ENCODE measurements around the gene PLSCR1.

PLSCR1 gene

DNA sequence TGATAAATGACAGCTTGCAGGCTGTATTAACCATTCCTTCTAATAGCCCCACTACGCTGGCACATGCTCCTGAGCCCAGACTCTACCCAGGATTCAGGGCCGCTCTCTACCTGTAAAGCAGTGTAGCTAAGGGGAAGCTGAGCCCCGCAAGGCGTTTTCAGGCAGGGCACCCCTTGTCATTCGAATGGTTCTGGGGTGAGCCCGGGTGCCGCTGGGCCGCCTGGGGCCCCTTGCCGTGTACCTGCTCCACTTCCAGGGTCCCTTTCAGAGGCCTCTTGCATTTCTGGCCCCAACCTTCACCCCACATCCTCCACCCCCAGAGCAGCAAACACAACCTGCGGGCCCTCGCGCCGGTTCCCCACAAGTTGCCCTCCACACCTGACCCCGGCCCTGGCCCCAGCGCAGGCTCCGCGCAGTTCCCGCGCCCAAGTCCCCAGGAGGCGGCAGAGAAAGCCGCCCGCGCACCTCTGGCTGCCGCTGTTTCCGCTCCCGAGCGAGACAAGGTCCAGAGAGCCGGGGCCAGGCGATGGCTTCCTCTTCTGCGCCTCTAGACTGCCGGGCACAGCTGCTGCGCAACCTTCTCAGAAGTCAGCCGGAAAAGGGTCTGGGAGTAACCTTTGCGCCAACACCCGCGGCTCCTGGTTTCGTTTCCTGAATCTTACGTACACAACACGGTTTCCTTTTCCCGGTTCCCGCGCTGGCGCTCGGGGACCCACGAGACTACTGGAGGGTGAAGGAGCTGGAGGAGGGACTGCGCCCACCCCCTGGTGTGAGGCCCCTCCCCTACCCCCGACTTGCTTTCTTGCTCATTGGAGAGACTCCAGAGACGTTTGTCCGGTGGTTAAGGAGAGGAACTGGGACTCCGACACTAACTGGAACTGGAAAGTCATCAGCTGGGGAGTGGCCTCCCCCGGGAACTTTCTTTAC, at the start of gene PLSCR1:
PLSCR1 (minus strand) TSS at position 606 of the 927 bp plus-strand sequence. CDS start 8,055 bp downstream, outside the sequence.
- DNase-seq (ENCODE audit: low spot score), result peak; percentile 70

DNA sequence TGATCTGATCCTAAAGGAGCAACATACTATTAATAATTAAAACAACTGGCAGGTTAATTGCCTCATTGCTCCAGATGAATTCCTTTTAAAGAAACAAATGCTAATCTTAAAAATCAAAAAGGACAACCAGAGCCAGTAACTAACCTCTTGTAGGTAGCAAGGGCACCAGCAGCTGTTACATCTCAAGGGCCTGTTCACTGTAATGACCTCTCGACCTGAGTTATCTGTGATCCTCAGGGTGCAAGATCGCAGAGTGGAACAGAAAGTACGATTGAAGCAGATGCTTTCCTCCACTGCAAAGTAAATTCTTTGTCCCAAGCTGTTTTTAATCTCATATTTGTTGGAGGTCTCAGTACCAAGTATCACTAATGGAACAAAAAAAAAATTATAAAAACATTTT, 49.4 kb upstream of the PLSCR1 start:
- no peak for DNase-seq (ENCODE audit: low spot score)

- no peak for DNase-seq (ENCODE audit: low spot score)
Measured at GRCh38 chr3:146590521-146590920, 46.1 kb upstream of the PLSCR1 start.

DNA sequence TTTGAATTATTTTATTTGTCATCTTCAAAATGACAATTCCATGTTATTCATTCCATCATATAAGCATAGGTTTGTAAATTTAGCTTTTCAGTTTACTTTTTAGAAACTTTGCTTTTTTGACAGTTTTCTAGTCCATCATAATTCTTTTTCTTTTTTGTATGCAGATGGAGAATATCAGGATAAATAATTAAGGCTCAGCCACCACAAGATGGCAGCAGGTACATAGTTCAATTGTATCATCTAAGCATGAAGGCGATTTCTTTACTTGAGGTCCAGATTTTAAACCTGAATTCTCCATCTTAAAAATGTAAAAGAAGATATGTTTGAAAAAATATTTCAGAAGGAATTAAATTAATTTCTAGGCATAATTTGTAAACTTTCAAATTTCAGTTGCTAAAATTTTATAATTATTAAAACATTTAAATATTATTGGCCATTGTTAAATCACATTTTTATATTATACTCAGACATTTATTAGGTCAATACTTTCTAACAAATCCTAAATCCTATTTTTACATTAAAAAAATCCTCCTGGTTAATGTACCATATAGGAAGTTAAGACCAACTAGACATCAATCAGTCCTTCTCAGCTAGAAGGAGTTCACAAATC, 45.6 kb upstream of the PLSCR1 start:
- no peak for DNase-seq (ENCODE audit: low spot score)

GRCh38 chr3:146585156-146585555, 40.7 kb upstream of the PLSCR1 start:
- DNase-seq (ENCODE audit: low spot score), result no peak

GRCh38 chr3:146581951-146582467, 37.6 kb upstream of the PLSCR1 start:
- no peak for DNase-seq (ENCODE audit: low spot score)

- DNase-seq (ENCODE audit: low spot score), result no peak
Measured at GRCh38 chr3:146581080-146581601, 36.7 kb upstream of the PLSCR1 start.

- no peak for DNase-seq (ENCODE audit: low spot score)
Measured at GRCh38 chr3:146577662-146578061, 33.3 kb upstream of the PLSCR1 start.

DNA sequence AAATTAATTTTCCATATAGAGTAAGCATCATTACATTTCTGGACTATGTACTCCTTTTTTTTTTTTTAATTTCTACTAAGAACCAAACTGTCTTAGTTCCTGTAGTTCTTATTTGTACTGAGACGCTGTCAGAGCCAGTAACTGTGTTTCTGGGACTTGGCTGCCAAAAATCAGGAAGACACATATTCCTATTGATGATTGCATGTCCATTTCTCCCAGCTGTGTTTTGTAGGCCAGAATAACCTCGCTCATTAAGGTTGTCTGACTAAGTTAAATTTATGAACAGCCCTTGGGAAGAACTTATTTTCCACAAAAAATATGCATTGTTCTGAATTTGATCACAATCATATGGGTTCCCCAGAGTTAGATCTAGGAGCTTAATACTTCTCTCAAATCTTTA, 31.2 kb upstream of the PLSCR1 start:
- no peak for DNase-seq (ENCODE audit: low spot score)

DNA sequence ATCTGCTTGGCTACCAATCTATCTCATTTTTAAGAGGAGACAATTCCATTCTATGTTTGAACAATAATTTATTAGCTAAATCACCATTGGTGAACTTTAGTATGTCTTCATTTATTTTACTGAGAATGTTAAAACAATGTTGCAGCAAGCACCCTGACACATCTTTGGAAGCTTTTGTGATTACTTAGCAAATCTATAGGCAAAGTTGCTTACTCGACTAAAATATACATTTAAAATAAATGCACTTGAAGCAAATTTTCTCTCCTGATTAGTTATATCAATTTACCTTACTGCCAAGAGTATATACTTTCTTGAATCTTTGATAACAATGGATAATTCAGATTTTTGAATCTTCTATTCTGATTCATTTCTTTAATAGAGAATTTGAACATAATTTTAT, 29.8 kb upstream of the PLSCR1 start:
- DNase-seq (ENCODE audit: low spot score), result no peak

DNA sequence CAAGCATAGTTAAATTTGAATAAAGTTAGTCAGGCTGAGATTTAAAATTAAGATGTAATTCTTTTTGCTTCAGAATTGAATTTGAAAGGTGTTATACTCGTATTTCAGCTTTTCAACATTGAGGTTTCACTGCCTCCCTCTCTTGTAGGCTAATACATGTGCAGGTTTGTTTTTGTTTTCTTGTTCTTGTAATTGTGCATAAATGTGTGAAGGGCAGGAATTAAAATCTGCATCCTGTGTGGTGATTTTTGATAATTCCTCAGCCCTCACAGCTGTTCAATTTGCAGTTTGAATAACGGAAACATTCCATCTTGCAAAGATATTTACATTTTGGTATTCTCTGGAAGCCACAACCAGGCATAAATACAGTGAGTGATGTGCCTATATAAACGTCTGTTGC, 24.9 kb upstream of the PLSCR1 start:
- no peak for DNase-seq (ENCODE audit: low spot score)

DNA sequence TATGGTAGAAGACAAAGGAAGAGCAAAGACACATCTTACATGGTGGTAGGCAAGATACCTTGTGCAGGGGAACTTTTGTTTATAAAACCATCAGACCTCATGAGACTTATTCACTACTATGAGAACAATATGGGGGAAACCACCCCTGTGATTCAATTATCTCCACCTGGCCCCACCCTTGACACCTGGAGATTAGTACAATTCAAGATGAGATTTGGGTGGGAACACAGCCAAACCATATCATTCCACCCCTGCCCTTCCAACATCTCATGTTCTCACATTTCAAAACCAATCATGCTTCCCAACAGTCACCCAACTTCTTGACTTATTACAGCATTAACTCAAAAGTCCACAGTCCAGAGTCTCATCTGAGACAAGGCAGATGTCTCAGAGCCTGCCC, 21.7 kb upstream of the PLSCR1 start:
- DNase-seq (ENCODE audit: low spot score), result no peak

- DNase-seq (ENCODE audit: low spot score), result no peak
Measured at GRCh38 chr3:146561879-146562278, 17.5 kb upstream of the PLSCR1 start.

GRCh38 chr3:146561463-146561862, 17.1 kb upstream of the PLSCR1 start:
- DNase-seq (ENCODE audit: low spot score), result no peak

GRCh38 chr3:146560678-146561077, 16.3 kb upstream of the PLSCR1 start:
- DNase-seq (ENCODE audit: low spot score), result no peak

DNA sequence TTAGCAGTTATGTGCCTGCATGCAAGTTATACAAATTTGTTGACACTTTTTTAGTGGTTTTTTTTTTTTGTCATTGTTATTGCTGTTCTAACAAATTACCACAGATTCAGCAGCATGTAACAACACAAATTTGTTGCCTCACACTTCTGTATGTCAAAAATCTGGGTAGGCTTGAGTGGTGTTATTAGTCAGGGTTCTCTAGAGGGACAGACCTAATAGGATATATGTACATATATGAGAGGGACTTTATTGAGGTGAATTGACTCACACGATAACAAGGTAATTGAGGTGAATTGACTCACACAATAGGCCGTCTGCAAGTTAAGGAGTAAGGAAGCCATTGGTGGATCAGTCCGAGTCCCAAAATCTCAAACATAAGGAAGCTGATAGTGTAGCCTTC, 15.0 kb upstream of the PLSCR1 start:
- DNase-seq (ENCODE audit: low spot score), result no peak

DNA sequence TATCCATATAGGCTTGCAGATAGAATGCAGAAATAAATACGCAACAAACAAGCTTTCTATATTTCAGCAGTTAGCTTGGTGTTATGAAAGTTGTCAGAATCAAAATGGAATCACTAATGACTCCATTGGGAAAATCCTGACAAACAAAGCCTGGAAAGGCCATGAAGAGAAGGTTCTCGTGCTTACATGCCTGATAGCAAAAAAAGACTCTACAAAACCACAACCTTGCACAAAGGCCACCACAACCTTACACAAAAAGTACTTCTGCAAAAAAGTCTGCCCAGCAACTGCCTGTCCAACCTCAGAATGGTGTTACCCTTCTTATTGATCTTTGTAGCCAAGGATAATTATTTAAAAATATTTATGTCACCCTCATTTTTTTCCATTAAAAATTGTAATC, 14.4 kb upstream of the PLSCR1 start:
- no peak for DNase-seq (ENCODE audit: low spot score)

GRCh38 chr3:146557745-146558144, 13.3 kb upstream of the PLSCR1 start:
- no peak for DNase-seq (ENCODE audit: low spot score)

DNA sequence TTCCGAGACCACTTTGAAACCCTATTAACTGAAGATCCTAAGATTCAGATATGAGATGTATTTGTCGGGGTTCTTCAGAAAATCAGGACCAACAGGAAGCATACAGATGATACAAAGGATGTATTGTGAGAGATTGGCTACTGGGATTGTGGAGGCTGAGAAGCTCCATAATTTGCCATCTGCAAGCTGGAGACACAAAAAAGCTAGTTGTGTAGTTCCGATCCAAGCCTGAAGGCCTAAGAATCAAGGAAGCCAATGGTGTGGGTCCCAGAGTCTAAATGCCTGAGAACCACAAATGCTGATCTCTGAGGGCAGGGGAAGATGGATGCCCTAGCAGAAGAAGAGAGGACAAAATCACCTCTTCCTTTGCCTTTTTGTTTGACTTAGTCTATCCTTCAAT, 10.9 kb upstream of the PLSCR1 start:
- no peak for DNase-seq (ENCODE audit: low spot score)

DNA sequence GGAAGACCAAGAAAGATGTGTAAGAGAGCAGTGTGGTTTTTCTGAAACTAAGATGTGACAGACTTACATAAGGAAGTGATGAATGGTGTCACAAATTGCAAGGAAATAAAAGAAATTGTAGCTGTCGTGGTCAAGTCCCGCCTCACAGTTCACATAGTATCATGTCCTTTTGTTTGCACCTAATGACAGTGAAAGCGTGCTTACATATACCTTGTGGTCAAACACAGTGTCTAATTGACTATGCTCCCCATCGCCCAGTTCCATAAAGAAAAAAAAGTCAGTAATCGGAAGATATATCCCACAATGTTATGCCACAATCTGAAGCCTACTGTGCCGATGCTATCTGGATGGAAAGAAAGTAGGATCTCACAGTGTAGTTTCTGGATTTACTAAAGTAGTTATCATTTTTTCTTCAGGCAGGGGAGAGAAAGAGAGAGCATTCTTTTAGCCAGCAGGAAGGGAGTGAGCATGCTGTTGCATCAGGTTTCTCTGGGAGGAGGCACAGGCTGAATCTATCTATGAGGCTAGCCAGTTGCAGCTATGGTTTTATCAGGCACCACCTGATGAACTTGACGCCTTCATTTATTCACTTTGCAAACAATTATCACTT, 9.8 kb upstream of the PLSCR1 start:
- DNase-seq (ENCODE audit: low spot score), result no peak

DNA sequence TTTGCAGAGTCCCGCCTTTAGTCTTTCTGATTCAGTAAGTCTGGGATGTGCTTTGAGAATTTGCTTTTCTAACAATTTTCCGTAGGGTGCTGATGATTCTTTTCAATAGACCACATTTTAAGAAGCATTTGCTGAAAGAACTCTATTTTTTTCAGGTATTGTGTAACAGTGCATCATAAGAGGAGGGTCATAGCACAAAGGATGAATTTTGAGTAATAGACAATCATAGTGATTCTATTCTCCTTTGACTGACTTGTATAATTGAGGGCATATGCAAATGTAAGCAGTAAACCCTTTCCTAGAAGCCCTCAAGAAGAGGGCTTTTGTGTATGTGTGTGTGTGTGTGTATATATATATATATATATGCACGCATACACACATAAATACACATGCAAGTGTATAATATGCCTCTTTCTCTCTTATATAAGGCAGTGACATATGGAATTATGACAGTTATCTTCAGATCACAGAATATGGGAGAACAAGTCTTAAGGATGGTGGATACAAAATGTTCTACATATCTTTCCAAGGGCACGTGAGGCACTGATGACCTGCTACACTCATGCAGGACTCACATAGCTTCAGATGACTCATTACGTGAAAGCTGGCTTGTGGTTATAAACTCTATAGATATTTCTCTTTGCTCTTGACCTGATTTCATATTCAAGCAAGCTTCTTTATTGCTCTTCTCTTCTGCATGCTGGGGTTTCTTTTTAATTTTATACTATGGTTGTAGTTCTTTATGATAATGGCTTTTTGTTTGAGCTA, 6.5 kb upstream of the PLSCR1 start:
- DNase-seq (ENCODE audit: low spot score), result no peak

- no peak for DNase-seq (ENCODE audit: low spot score)
Measured at GRCh38 chr3:146550070-146550615, 5.7 kb upstream of the PLSCR1 start.
